SK-N-SH treated with all-trans-retinoic acid at 6 μM for 48 hours (cell line): ENCODE results near the gene JMJD4.

Experiments
- ATAC-seq: fragments of 200-7000 bp; cut with Tn5 transposase; 3 replicates; pipeline ENCODE4 v1.9.1; 2020; ENCODE audit warnings: mild to moderate bottlenecking, moderate library complexity
- ARNTL ChIP-seq: fragments of 450-650 bp; formaldehyde crosslinking; IDR thresholded peaks from 2 replicates; pipeline ENCODE4 v1.5.0; 2020; ENCODE audit warnings: low read depth, mild to moderate bottlenecking, moderate library complexity, borderline replicate concordance
- CSDC2 ChIP-seq: fragments of 250-450 bp; sonication (Bioruptor Pico); IDR thresholded peaks from 2 replicates; pipeline ENCODE4 v1.5.0; 2020; ENCODE audit warnings: mild to moderate bottlenecking, moderate library complexity
- ESRRG ChIP-seq: fragments of 250-450 bp; sonication (Bioruptor Pico); IDR thresholded peaks from 2 replicates; pipeline ENCODE4 v1.6.1; 2021; ENCODE audit warnings: mild to moderate bottlenecking
- GLIS3 ChIP-seq: fragments of 250-450 bp; sonication (Bioruptor Pico); IDR thresholded peaks from 2 replicates; pipeline ENCODE4 v1.5.0; 2020; ENCODE audit warnings: mild to moderate bottlenecking, moderate library complexity
- ISL1 ChIP-seq: fragments of 250-450 bp; sonication (Bioruptor Pico); IDR thresholded peaks from 2 replicates; pipeline ENCODE4 v2.1.2; 2022; ENCODE audit warnings: mild to moderate bottlenecking, moderate library complexity
- PPARA ChIP-seq: fragments of 250-450 bp; sonication (Bioruptor Pico); IDR thresholded peaks from 2 replicates; pipeline ENCODE4 v1.5.0; 2020; ENCODE audit warnings: mild to moderate bottlenecking, borderline replicate concordance
- SNAI2 ChIP-seq: fragments of 250-450 bp; sonication (Bioruptor Pico); IDR thresholded peaks from 2 replicates; pipeline ENCODE4 v1.5.0; 2020; ENCODE audit warnings: mild to moderate bottlenecking, moderate library complexity
- TCF4 ChIP-seq: fragments of 250-450 bp; sonication (Bioruptor Pico); IDR thresholded peaks from 2 replicates; pipeline ENCODE4 v1.8.0; 2021; ENCODE audit warnings: mild to moderate bottlenecking, moderate library complexity, borderline replicate concordance
- TOX ChIP-seq: fragments of 250-450 bp; sonication (Bioruptor Pico); IDR thresholded peaks from 2 replicates; pipeline ENCODE4 v1.8.0; 2021; ENCODE audit warnings: mild to moderate bottlenecking, moderate library complexity, borderline replicate concordance
- ZC3H10 ChIP-seq: fragments of 250-450 bp; sonication (Bioruptor Pico); IDR thresholded peaks from 2 replicates; pipeline ENCODE4 v1.5.1; 2021; ENCODE audit warnings: mild to moderate bottlenecking, moderate library complexity
- ZFP3 ChIP-seq: fragments of 250-450 bp; sonication (Bioruptor Pico); IDR thresholded peaks from 2 replicates; pipeline ENCODE4 v1.5.0; 2020; ENCODE audit warnings: mild to moderate bottlenecking, moderate library complexity
- ZFP30 ChIP-seq: fragments of 450-650 bp; formaldehyde crosslinking; IDR thresholded peaks from 2 replicates; pipeline ENCODE4 v1.5.0; 2022; ENCODE audit warnings: mild to moderate bottlenecking, moderate library complexity
- ZNF565 ChIP-seq: fragments of 450-650 bp; formaldehyde crosslinking; conservative IDR thresholded peaks from 2 replicates; pipeline ENCODE4 v1.5.0; 2020; ENCODE audit warnings: low read depth, mild to moderate bottlenecking, moderate library complexity
- ZNF70 ChIP-seq: fragments of 450-650 bp; formaldehyde crosslinking; IDR thresholded peaks from 2 replicates; pipeline ENCODE4 v1.5.0; 2020; ENCODE audit warnings: mild to moderate bottlenecking, moderate library complexity
- ZNF8 ChIP-seq: fragments of 450-650 bp; formaldehyde crosslinking; IDR thresholded peaks from 2 replicates; pipeline ENCODE4 v1.5.0; 2020; ENCODE audit warnings: mild to moderate bottlenecking, moderate library complexity
- TF ChIP-seq, protein P1 (sequence below): fragments of 250-450 bp; sonication (Bioruptor Pico); IDR thresholded peaks from 2 replicates; pipeline ENCODE4 v1.8.0; 2020; ENCODE audit warnings: mild to moderate bottlenecking, moderate library complexity, borderline replicate concordance
- TF ChIP-seq, protein P2 (sequence below): fragments of 250-450 bp; sonication (Bioruptor Pico); IDR thresholded peaks from 2 replicates; pipeline ENCODE4 v1.5.0; 2020; ENCODE audit warnings: mild to moderate bottlenecking, moderate library complexity
- TF ChIP-seq, protein P3 (sequence below): fragments of 250-450 bp; sonication (Bioruptor Pico); IDR thresholded peaks from 2 replicates; pipeline ENCODE4 v1.8.0; 2021; ENCODE audit warnings: low read depth, mild to moderate bottlenecking, moderate library complexity, borderline replicate concordance
- TF ChIP-seq, protein P4 (sequence below): fragments of 250-450 bp; sonication (Bioruptor Pico); IDR thresholded peaks from 2 replicates; pipeline ENCODE4 v1.5.1; 2020; ENCODE audit warnings: low read depth, mild to moderate bottlenecking, moderate library complexity
- TF ChIP-seq, protein P5 (sequence below): fragments of 250-450 bp; sonication (Bioruptor Pico); IDR thresholded peaks from 2 replicates; pipeline ENCODE4 v1.5.1; 2021; ENCODE audit warnings: mild to moderate bottlenecking, moderate library complexity

Gene JMJD4

DNA sequence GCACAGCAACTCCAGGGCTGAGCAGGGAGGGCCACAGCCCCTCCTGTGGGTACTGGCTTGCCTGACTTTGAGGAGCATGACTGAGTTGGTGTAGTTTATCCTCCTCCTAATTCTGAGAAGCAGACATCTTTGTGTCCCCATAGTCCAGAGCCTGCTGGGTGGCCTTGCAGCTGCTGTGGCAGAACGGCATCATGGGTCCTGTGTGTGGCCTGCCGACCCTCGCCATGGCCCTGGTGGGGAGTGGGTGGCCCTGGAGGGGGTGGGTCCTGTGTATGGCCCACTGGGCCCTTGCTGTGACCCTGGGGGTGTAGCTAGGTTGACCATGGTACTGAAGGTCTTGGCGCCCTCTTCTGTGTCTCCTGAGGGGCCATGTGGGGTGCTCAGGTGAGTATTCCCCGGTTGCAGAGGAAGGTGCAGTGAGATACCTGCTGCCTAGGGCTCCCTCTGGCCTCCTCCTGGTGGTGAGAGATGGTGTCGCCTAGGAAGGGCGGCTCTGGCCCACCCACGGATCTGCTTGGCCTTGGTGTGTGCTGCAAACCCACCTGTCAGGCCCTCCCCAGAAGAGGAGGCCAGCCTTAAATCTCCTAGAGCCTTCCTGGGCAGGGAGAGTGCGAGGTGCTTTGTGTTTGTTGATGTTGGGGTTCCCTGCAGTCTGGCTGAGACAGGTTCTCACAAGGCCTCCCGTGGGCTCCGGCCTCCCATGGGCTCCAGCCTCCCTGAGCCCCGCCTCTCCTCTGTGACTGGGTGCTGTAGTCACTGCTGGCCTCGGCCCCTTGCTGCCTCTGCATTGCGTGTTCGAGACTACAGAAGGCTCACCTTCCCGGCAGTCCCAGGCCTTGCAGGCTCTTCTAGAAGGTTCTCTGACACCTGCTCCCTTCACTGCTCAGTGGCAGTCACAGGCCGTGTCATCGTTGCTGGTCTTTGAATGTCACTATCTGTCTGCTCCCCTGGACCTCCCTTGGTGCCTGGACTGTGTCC, 7.9 kb upstream of the JMJD4 start:
- TF ChIP-seq, protein P1, sequence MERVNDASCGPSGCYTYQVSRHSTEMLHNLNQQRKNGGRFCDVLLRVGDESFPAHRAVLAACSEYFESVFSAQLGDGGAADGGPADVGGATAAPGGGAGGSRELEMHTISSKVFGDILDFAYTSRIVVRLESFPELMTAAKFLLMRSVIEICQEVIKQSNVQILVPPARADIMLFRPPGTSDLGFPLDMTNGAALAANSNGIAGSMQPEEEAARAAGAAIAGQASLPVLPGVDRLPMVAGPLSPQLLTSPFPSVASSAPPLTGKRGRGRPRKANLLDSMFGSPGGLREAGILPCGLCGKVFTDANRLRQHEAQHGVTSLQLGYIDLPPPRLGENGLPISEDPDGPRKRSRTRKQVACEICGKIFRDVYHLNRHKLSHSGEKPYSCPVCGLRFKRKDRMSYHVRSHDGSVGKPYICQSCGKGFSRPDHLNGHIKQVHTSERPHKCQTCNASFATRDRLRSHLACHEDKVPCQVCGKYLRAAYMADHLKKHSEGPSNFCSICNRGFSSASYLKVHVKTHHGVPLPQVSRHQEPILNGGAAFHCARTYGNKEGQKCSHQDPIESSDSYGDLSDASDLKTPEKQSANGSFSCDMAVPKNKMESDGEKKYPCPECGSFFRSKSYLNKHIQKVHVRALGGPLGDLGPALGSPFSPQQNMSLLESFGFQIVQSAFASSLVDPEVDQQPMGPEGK (CRISPR knock-in tag) = no peak
- TF ChIP-seq ZNF8 = no peak
- TF ChIP-seq, protein P2, sequence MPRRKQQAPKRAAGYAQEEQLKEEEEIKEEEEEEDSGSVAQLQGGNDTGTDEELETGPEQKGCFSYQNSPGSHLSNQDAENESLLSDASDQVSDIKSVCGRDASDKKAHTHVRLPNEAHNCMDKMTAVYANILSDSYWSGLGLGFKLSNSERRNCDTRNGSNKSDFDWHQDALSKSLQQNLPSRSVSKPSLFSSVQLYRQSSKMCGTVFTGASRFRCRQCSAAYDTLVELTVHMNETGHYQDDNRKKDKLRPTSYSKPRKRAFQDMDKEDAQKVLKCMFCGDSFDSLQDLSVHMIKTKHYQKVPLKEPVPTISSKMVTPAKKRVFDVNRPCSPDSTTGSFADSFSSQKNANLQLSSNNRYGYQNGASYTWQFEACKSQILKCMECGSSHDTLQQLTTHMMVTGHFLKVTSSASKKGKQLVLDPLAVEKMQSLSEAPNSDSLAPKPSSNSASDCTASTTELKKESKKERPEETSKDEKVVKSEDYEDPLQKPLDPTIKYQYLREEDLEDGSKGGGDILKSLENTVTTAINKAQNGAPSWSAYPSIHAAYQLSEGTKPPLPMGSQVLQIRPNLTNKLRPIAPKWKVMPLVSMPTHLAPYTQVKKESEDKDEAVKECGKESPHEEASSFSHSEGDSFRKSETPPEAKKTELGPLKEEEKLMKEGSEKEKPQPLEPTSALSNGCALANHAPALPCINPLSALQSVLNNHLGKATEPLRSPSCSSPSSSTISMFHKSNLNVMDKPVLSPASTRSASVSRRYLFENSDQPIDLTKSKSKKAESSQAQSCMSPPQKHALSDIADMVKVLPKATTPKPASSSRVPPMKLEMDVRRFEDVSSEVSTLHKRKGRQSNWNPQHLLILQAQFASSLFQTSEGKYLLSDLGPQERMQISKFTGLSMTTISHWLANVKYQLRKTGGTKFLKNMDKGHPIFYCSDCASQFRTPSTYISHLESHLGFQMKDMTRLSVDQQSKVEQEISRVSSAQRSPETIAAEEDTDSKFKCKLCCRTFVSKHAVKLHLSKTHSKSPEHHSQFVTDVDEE (CRISPR knock-in tag) = no peak
- TF ChIP-seq, protein P3, sequence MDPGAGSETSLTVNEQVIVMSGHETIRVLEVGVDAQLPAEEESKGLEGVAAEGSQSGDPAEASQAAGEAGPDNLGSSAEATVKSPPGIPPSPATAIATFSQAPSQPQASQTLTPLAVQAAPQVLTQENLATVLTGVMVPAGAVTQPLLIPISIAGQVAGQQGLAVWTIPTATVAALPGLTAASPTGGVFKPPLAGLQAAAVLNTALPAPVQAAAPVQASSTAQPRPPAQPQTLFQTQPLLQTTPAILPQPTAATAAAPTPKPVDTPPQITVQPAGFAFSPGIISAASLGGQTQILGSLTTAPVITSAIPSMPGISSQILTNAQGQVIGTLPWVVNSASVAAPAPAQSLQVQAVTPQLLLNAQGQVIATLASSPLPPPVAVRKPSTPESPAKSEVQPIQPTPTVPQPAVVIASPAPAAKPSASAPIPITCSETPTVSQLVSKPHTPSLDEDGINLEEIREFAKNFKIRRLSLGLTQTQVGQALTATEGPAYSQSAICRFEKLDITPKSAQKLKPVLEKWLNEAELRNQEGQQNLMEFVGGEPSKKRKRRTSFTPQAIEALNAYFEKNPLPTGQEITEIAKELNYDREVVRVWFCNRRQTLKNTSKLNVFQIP (CRISPR knock-in tag) = no peak
- no peak for TF ChIP-seq CSDC2
- no peak for TF ChIP-seq GLIS3 (CRISPR knock-in tag)
- TF ChIP-seq ZNF565 = no peak
- TF ChIP-seq TOX (CRISPR knock-in tag) = no peak
- TF ChIP-seq PPARA (CRISPR knock-in tag) = no peak
- no peak for TF ChIP-seq ESRRG
- TF ChIP-seq, protein P4, sequence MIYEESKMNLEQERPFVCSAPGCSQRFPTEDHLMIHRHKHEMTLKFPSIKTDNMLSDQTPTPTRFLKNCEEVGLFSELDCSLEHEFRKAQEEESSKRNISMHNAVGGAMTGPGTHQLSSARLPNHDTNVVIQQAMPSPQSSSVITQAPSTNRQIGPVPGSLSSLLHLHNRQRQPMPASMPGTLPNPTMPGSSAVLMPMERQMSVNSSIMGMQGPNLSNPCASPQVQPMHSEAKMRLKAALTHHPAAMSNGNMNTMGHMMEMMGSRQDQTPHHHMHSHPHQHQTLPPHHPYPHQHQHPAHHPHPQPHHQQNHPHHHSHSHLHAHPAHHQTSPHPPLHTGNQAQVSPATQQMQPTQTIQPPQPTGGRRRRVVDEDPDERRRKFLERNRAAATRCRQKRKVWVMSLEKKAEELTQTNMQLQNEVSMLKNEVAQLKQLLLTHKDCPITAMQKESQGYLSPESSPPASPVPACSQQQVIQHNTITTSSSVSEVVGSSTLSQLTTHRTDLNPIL (CRISPR knock-in tag) = no peak
- no peak for TF ChIP-seq ZC3H10 (CRISPR knock-in tag)
- TF ChIP-seq ISL1 (CRISPR knock-in tag) = no peak
- TF ChIP-seq SNAI2 (CRISPR knock-in tag) = no peak
- no peak for TF ChIP-seq ZNF70 (CRISPR knock-in tag)
- no peak; the same call in 2 of the 3 replicates for ATAC-seq

DNA sequence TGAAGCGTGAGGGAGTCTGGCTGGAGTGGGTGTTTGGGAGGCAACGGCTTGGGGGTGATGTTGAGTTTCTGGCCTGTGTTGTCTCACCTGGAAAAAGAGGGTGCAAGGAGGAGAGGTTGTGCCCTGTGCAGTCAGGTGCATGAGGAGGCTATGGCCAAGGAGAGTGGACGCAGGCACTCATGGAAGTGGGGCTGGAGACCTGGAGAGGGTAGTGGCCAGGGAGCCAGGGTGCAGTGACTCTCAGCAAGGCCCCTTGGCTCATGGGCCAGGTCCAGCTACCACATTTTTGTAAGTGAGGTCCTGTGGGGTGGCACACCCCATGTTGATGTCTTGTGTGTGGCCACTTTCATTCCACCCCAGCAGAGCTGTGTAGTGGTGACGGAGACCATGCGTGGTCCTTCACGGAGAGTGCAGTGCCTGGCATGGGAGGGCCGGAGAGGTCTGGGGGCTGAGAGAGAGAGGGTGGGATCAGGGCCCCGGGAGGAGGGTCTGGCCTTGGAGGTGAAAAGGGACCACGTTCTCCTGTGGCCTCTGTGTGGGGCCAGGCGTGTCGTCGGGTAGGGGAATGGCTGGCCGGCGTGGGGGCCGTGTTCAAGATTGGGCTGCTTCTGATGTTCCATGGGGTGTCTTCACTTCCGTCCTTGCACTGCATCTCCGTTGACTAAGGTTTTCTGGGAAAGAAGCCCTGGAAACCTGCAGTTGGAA, 6.2 kb upstream of the JMJD4 start:
- ATAC-seq = no peak
- no peak for TF ChIP-seq SNAI2 (CRISPR knock-in tag)
- TF ChIP-seq, all 23 proteins: peak for 0

DNA sequence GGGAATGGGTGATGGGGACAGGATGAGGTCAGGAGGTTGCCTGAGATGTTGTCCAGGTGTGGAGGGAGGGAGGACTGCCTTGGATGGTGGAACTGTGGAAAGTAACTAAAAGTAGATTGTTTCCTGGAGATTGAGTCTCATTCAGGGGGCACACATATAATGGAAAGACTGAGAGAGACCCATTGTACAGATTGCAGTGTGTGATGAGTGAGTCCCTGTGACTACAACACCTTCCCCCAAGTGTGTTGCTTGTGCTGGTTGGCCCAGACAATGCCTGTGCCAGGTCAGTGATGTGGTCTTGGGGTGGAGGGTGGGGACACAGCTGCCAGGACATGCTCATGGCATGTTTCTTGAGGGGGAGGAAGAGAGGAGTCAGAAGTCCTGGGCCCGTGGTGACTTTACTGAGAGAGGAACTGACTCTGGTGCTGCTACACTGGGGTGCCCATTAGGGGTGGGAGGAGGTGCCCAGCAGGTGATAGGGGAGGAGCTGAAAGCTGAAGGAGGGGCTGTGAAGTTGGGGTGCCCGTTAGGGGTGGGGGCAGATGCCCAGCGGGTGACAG, 5.4 kb upstream of the JMJD4 start:
- no peak for TF ChIP-seq ZFP3 (CRISPR knock-in tag)
- TF ChIP-seq, protein P2 (CRISPR knock-in tag) = no peak
- TF ChIP-seq ISL1 (CRISPR knock-in tag) = no peak
- TF ChIP-seq GLIS3 (CRISPR knock-in tag) = no peak
- TF ChIP-seq PPARA (CRISPR knock-in tag) = no peak
- TF ChIP-seq, protein P1 (CRISPR knock-in tag) = no peak
- no peak for TF ChIP-seq ARNTL (CRISPR knock-in tag)
- TF ChIP-seq, protein P5, sequence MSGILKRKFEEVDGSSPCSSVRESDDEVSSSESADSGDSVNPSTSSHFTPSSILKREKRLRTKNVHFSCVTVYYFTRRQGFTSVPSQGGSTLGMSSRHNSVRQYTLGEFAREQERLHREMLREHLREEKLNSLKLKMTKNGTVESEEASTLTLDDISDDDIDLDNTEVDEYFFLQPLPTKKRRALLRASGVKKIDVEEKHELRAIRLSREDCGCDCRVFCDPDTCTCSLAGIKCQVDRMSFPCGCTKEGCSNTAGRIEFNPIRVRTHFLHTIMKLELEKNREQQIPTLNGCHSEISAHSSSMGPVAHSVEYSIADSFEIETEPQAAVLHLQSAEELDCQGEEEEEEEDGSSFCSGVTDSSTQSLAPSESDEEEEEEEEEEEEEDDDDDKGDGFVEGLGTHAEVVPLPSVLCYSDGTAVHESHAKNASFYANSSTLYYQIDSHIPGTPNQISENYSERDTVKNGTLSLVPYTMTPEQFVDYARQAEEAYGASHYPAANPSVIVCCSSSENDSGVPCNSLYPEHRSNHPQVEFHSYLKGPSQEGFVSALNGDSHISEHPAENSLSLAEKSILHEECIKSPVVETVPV = no peak
- TF ChIP-seq TCF4 (CRISPR knock-in tag) = no peak
- no peak for TF ChIP-seq CSDC2
- no peak for TF ChIP-seq ZFP30 (CRISPR knock-in tag)
- ATAC-seq = no peak
